Osteoblast (primary cell): ENCODE data around the gene IGFALS. TPM values are rescaled to one million over a fixed set of nuclear protein-coding genes. Genes with fewer than 3 reads are reported as not detected.

Source experiments
- DNase-seq: peaks from one replicate; pipeline ENCODE4 v3.0.0; 2011; ENCODE audit warnings: low spot score, mixed read lengths; ENCODE audit not compliant: insufficient read length; ENCODE audit errors: missing footprints
- H2AFZ ChIP-seq: 2 replicates; pipeline ENCODE4 v1.6.0; 2011; ENCODE audit warnings: mild to moderate bottlenecking, low read length
- H3K27ac ChIP-seq: 2 replicates; pipeline ENCODE4 v1.5.1; 2011; ENCODE audit warnings: mild to moderate bottlenecking, low read depth, low read length, moderate library complexity
- H3K27me3 ChIP-seq: 2 replicates; pipeline ENCODE4 v1.6.0; 2012; ENCODE audit warnings: mild to moderate bottlenecking, control low read depth, inconsistent platforms, low read length, moderate library complexity; ENCODE audit not compliant: insufficient read depth
- H3K36me3 ChIP-seq: 2 replicates; pipeline ENCODE4 v1.5.1; 2011; ENCODE audit warnings: mild to moderate bottlenecking, low read length, control low read depth, moderate library complexity; ENCODE audit not compliant: insufficient read depth
- H3K4me1 ChIP-seq: 2 replicates; pipeline ENCODE4 v1.5.1; 2011; ENCODE audit warnings: mild to moderate bottlenecking, low read length, control low read depth, moderate library complexity; ENCODE audit not compliant: insufficient read depth
- H3K4me2 ChIP-seq: 2 replicates; pipeline ENCODE4 v1.6.0; 2011; ENCODE audit warnings: mild to moderate bottlenecking, low read length; ENCODE audit not compliant: insufficient read depth
- H3K4me3 ChIP-seq: fragments of 200-600 bp; sonication (generic); 3 replicates; pipeline ENCODE4 v1.5.1; 2012; ENCODE audit warnings: mild to moderate bottlenecking, low read length, inconsistent platforms; ENCODE audit not compliant: insufficient read depth
- H3K79me2 ChIP-seq: 2 replicates; pipeline ENCODE4 v1.6.0; 2012; ENCODE audit warnings: mild to moderate bottlenecking, low read length, control low read depth, inconsistent platforms; ENCODE audit not compliant: insufficient read depth
- H3K9me3 ChIP-seq: 2 replicates; pipeline ENCODE4 v1.5.1; 2011; ENCODE audit warnings: low read depth, low read length, control low read depth
- H4K20me1 ChIP-seq: 2 replicates; pipeline ENCODE4 v1.6.0; 2012; ENCODE audit warnings: mild to moderate bottlenecking, low read length, control low read depth; ENCODE audit not compliant: insufficient read depth
- CTCF ChIP-seq: IDR thresholded peaks from 2 replicates; pipeline ENCODE4 v1.5.1; 2011; ENCODE audit warnings: mild to moderate bottlenecking, low read depth, low read length, moderate library complexity; ENCODE audit errors: extremely low read depth
- total RNA-seq: library from RNA; depleted of rRNA; stranded (reverse); fragments of >200 nt; gene quantifications from 2 replicates; pipeline ENCODE4 v1.2.3, GENCODE V29; 2012

IGFALS gene
- total RNA-seq, 1 donor: not detected

- Histone ChIP-seq H3K9me3 (no peaks in the 10 kb centered on the region), H3K4me1 (peaks cover 6% of the 10 kb centered on the region), H3K79me2 (peaks cover under 1% of the 10 kb centered on the region), H3K4me3 (no peak overlapping the region), H2AFZ (no peak overlapping the region), H4K20me1 (peaks cover 16% of the 10 kb centered on the region), H3K27me3 (no peaks in the 10 kb centered on the region), H3K27ac (no peak overlapping the region), H3K4me2 (no peak overlapping the region), H3K36me3 (peaks cover 47% of the 10 kb centered on the region)
- no peak for TF ChIP-seq CTCF
- DNase-seq: no peak
Observed at GRCh38 chr16:1766701-1767100, 26.8 kb downstream of the IGFALS start.

GRCh38 chr16:1766231-1766630 lies 27.3 kb downstream of the IGFALS start:
- TF ChIP-seq CTCF: no peak
- H3K36me3 ChIP-seq: peaks cover 47% of the 10 kb centered on the region
- H3K4me1 ChIP-seq: peaks cover 6% of the 10 kb centered on the region

GRCh38 chr16:1765826-1766225 lies 27.7 kb downstream of the IGFALS start:
- DNase-seq: no peak
- peaks cover 50% of the 10 kb centered on the region for H3K36me3 ChIP-seq
- H4K20me1 ChIP-seq: peaks cover 16% of the 10 kb centered on the region

More at GRCh38 chr16:1766231-1766630, 27.3 kb downstream of the IGFALS start:
- no peak for DNase-seq
- Histone ChIP-seq H3K79me2 (no peaks in the 10 kb centered on the region), H3K4me3 (no peak overlapping the region), H4K20me1 (peaks cover 16% of the 10 kb centered on the region), H2AFZ (no peak overlapping the region), H3K4me2 (no peak overlapping the region), H3K9me3 (no peaks in the 10 kb centered on the region), H3K27ac (no peak overlapping the region), H3K27me3 (no peaks in the 10 kb centered on the region)

GRCh38 chr16:1764971-1765370 lies 28.5 kb downstream of the IGFALS start:
- no peak overlapping the region for H3K4me2 ChIP-seq
- H3K9me3 ChIP-seq: no peaks in the 10 kb centered on the region
- no peak for TF ChIP-seq CTCF
- peaks cover 9% of the 10 kb centered on the region for H4K20me1 ChIP-seq
- no peak overlapping the region for H3K27ac ChIP-seq
- no peak for DNase-seq
- no peak overlapping the region for H3K4me3 ChIP-seq
- no peaks in the 10 kb centered on the region for H3K79me2 ChIP-seq
- H2AFZ ChIP-seq: no peak overlapping the region
- no peaks in the 10 kb centered on the region for H3K4me1 ChIP-seq
- no peaks in the 10 kb centered on the region for H3K27me3 ChIP-seq
- peaks cover 58% of the 10 kb centered on the region for H3K36me3 ChIP-seq

More at GRCh38 chr16:1765826-1766225, 27.7 kb downstream of the IGFALS start:
- Histone ChIP-seq H3K9me3 (no peaks in the 10 kb centered on the region), H2AFZ (no peak overlapping the region), H3K4me1 (peaks cover 6% of the 10 kb centered on the region), H3K4me3 (no peak overlapping the region), H3K27me3 (no peaks in the 10 kb centered on the region), H3K4me2 (no peak overlapping the region), H3K79me2 (no peaks in the 10 kb centered on the region), H3K27ac (no peak overlapping the region)
- TF ChIP-seq CTCF: no peak
